ENCODE data around the gene GEMIN5.
"Not testable (repeated sequence)": the region's sequence is repeated elsewhere in the genome, so short reads cannot be mapped to it uniquely, and the experiment has no call there.

- TF ChIP-seq CTCF (conservative IDR thresholded peaks at IDR 0.05 in 1 of 2, IDR thresholded peaks at IDR 0.05 in 1 of 2; ENCODE audit: extremely low read depth in 1 of 2, insufficient read depth in 1 of 2, low read depth in 1 of 2, low read length in 2 of 2); EZH2 (IDR thresholded peaks at IDR 0.05; ENCODE audit: borderline replicate concordance, low read length): not testable (repeated sequence)
Observed at GRCh38 chr5:154905601-154906000, 32.4 kb downstream of the GEMIN5 start.
